Fibroblast of mammary gland (primary cell): Measurements from ENCODE around the gene MUC2.

ENCODE experiments used
- DNase-seq: peaks from one replicate; pipeline ENCODE4 v3.0.0-alpha.2; 2010; ENCODE audit warnings: low read depth
- H3K4me3 ChIP-seq: 2 replicates; pipeline ENCODE4 v1.5.1; 2011; ENCODE audit warnings: low read depth, mild to moderate bottlenecking, low read length, moderate library complexity; ENCODE audit not compliant: control insufficient read depth
- TF ChIP-seq, protein P1 (sequence below): conservative IDR thresholded peaks from 2 replicates; pipeline ENCODE4 v1.5.1; 2011; ENCODE audit warnings: low read depth, low read length, inconsistent platforms; ENCODE audit not compliant: control insufficient read depth, insufficient read depth

The MUC2 gene

DNA sequence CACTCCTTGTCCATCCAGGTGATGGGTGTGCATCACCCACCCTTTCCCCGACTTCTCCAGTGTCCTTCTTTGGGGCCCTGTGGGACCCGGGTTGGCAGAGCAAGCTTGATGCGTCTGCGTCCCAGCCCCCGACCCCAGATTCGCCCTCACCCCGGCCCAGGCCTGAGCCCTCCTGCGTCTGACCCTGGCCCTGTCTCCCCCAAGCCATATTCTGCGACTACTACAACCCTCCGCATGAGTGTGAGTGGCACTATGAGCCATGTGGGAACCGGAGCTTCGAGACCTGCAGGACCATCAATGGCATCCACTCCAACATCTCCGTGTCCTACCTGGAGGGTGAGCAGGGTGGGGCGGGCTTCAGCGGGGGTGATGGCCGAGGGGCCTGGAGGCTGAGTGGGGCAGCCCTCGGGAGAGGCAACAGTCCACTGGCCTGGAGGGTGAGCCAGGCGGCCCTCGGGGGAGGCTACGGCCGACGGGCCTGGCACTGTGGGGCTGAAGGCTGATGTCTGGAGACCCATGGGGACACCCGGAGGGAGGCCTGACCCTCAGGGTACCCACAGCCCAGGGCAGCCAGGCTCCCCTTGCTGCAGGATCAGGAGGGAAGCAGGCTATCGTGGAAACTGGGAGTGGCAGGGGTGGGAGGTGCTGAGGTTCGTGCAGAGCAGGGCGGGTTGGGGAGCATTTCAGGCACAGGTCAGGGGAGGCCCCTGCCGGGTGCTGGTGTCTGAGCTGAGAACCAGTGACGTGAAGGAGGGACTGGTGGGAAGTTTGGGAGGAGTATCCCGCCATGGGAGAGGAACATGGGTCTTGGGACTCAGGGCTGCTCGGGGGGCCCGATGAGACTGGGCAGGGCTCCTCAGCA is 15.3 kb downstream of the MUC2 start:
- TF ChIP-seq, protein P1, sequence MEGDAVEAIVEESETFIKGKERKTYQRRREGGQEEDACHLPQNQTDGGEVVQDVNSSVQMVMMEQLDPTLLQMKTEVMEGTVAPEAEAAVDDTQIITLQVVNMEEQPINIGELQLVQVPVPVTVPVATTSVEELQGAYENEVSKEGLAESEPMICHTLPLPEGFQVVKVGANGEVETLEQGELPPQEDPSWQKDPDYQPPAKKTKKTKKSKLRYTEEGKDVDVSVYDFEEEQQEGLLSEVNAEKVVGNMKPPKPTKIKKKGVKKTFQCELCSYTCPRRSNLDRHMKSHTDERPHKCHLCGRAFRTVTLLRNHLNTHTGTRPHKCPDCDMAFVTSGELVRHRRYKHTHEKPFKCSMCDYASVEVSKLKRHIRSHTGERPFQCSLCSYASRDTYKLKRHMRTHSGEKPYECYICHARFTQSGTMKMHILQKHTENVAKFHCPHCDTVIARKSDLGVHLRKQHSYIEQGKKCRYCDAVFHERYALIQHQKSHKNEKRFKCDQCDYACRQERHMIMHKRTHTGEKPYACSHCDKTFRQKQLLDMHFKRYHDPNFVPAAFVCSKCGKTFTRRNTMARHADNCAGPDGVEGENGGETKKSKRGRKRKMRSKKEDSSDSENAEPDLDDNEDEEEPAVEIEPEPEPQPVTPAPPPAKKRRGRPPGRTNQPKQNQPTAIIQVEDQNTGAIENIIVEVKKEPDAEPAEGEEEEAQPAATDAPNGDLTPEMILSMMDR, result no peak

DNA sequence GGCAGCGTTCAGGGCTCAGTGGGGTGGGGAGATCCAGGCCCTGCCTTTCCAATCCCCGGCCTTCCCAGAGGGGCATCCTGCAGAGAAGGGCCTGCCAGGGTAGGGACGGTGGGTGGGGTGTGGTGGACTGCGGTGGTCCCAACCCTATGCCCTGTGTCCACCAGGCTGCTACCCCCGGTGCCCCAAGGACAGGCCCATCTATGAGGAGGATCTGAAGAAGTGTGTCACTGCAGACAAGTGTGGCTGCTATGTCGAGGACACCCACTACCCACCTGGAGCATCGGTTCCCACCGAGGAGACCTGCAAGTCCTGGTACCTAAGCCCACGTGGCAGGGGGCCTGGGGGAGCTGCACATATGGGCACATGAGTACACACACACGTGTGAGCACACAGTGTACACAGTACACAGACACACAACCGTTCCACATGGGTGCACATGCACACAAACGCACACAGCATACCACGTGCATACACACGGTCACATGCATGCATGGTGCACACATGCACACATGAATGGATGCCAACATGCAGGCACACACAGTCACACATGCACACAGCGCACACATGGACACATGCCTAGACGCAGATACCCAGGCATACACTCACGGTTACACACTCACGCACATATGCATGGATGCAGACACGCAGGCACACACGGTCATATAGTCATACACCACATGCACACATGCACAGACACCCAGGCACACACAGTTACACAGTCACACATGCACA is 16.1 kb downstream of the MUC2 start:
- no peak overlapping the region for H3K4me3 ChIP-seq
- TF ChIP-seq, protein P1, result no peak
- no peak for DNase-seq

More for the DNA sequence above, 15.3 kb downstream of the MUC2 start:
- no peak overlapping the region for H3K4me3 ChIP-seq
- DNase-seq, result no peak

DNA sequence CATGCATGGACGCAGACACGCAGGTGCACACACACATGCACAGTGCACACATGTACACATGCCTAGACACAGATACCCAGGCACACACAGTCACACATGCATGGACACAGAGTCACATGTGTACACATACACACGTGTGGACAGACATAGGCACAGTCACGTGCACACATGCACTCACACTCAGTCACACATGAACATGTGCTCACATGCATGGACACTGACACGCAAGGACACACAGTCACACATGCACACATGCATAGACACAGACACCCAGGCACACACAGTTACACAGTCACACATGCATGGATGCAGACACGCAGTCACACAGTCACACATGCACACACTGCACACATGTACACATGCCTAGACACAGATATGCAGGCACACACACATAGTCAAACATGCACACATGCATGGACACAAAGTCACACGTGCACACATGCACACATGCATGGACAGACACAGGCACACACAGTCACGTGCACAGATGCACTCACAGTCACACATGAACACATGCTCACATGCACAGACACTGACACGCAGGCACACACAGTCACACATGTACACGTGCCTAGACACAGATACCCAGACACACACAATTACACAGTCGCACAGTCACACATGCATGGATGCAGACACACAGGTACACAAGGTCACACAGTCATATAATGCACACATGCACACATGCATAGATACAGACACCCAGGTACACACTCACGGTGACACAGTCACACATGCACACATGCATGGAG is 16.8 kb downstream of the MUC2 start:
- TF ChIP-seq, protein P1, result no peak

DNA sequence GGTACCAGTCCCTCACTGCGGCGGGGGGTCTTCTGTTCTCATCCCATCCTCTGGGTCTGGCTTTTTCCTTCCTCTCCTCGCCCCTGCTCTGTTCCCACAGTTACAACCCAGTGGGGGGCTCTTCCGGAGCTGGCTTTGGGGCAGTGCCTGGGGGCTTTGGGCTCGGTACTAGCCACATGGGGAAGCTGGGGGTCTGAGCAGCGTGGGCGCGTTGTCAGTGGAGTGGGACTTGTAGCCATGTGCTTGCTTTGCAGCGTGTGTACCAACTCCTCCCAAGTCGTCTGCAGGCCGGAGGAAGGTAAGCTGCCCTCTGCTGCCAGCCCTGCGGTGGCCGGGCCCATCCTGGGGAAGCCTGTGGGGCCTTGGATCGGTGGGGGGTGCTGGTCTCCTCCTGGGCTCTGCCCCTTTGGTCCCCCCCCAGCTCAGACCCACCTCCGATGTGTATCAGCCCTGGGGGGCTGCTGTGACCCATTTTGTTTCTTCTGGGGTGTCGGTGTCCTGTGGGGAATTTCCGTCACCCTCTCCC is 17.5 kb downstream of the MUC2 start:
- DNase-seq, result no peak
- H3K4me3 ChIP-seq, result no peak overlapping the region
- TF ChIP-seq, protein P1, result no peak

More for the DNA sequence above, 16.8 kb downstream of the MUC2 start:
- no peak for DNase-seq
- no peak overlapping the region for H3K4me3 ChIP-seq

DNA sequence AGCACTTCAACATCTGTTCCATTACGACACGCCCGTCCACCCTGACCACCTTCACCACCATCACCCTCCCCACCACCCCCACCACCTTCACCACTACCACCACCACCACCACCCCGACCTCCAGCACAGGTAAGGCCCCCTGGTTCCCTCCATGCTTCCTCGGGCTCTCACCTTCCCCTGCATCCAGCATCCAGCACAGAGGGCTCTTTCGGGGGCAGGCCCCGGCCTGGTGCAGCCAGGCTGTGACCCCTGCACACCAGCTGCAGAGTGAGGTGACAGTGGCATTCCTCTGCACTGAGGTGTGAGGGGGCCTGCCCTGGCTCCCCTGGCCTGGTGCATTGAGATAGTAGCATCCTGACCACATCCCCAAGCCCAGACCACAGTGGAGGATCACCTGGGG is 18.2 kb downstream of the MUC2 start:
- TF ChIP-seq, protein P1, result no peak
- no peak for DNase-seq
- no peak overlapping the region for H3K4me3 ChIP-seq

DNA sequence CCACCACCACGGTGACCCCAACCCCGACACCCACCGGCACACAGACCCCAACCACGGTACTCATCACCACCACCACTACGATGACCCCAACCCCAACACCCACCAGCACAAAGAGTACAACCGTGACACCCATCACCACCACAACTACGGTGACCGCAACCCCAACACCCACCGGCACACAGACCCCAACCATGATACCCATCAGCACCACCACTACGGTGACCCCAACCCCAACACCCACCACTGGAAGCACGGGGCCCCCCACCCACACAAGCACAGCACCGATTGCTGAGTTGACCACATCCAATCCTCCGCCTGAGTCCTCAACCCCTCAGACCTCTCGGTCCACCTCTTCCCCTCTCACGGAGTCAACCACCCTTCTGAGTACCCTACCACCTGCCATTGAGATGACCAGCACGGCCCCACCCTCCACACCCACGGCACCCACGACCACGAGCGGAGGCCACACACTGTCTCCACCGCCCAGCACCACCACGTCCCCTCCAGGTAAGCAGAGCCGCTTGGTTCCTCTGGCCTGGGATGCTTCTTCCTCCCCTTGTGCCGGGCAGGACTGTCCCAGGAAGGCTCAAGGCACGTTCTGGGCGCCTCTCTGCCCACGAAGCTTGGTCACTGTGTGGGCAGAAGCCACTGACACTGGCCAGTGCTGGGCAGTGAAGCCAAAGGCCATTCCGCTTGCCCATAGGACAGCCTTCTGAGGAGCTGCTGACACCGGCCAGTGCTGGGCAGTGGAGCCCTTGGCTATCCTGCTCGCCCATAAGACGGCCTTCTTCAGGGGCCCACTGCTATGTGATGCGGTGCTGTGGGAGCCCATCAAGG is 25.1 kb downstream of the MUC2 start:
- no peak for DNase-seq

More for the DNA sequence above, 25.1 kb downstream of the MUC2 start:
- TF ChIP-seq, protein P1, result no peak
- no peak overlapping the region for H3K4me3 ChIP-seq
